Uterus (tissue), 4 donors: ENCODE results near the gene CDKN2AIP. TPM values are rescaled to one million over a fixed set of nuclear protein-coding genes. Genes with fewer than 3 reads are reported as not detected.

Source experiments
- DNase-seq, 2 donors: peaks; one replicate each; pipeline ENCODE4 v3.0.0-alpha.2; 2019 to 2020
- H3K27ac ChIP-seq, 2 donors: fragments of 200-600 bp; sonication (generic); 1 replicate in 1 of 2; 2 replicates in 1 of 2; pipeline ENCODE4 v1.5.1; 2016 to 2018
- H3K27me3 ChIP-seq, 2 donors: fragments of 200-600 bp; sonication (generic); one replicate each; pipeline ENCODE4 v1.5.1; 2018 to 2019; ENCODE audit warnings: control low read depth in 1 of 2
- H3K36me3 ChIP-seq, 2 donors: fragments of 200-600 bp; sonication (generic); one replicate each; pipeline ENCODE4 v1.5.1; 2019; ENCODE audit warnings: control low read depth in 1 of 2
- H3K4me1 ChIP-seq, 2 donors: fragments of 200-600 bp; sonication (generic); one replicate each; pipeline ENCODE4 v1.5.1; 2018 to 2019; ENCODE audit warnings: control low read depth in 1 of 2
- H3K4me3 ChIP-seq, 2 donors: fragments of 200-600 bp; sonication (generic); 1 replicate in 1 of 2; 2 replicates in 1 of 2; pipeline ENCODE4 v1.5.1; 2018 to 2019; ENCODE audit warnings: mild to moderate bottlenecking in 1 of 2
- H3K9me3 ChIP-seq, 2 donors: fragments of 200-600 bp; sonication (generic); one replicate each; pipeline ENCODE4 v1.5.1; 2019; ENCODE audit warnings: control low read depth in 1 of 2
- POLR2A ChIP-seq, 2 donors: fragments of 450-650 bp; IDR thresholded peaks; one replicate each; pipeline ENCODE4 v1.6.1; 2016; ENCODE audit warnings: antibody characterized with exemption in 2 of 2, mild to moderate bottlenecking in 1 of 2, moderate library complexity in 1 of 2
- intact Hi-C: fragments of 100-400 bp; cut with DNase I; formaldehyde crosslinking; loops from one replicate; pipeline ENCODE4 v1.15.1; 2023; ENCODE audit warnings: low total_unique reads
- total RNA-seq, 4 donors: library from RNA; depleted of rRNA in 3 of 4; stranded (reverse); fragments of >200 nt in 3 of 4; gene quantifications; one replicate each; pipeline versions ENCODE4 v1.1.0 to v1.2.4, GENCODE V29; 2014 to 2023
- TF ChIP-seq, protein P1 (sequence below), 4 experiments: fragments of 200-600 bp in 2 of 4; fragments of 450-650 bp in 2 of 4; sonication (generic) in 2 of 4; IDR thresholded peaks; one replicate each; pipeline ENCODE4 v1.5.1; 2016 to 2019; ENCODE audit warnings: antibody characterized with exemption in 4 of 4, mild to moderate bottlenecking in 2 of 4, moderate library complexity in 1 of 4
- donor health status: DM: yes; HTN: yes; CAD: no.

The CDKN2AIP gene
- total RNA-seq, 4 donors from 2014 or later: 18.5 to 37.1 (median 23.9) TPM

- Histone ChIP-seq H3K27ac (no peak overlapping the region), H3K4me1 (no peaks in the 10 kb centered on the region), H3K4me3 (no peak overlapping the region), H3K9me3 (no peaks in the 10 kb centered on the region), H3K27me3 (no peaks in the 10 kb centered on the region), H3K36me3 (no peaks in the 10 kb centered on the region)
- intact Hi-C loops: no loop called here
- no peak for DNase-seq
- no peak for TF ChIP-seq POLR2A (IDR thresholded peaks at IDR 0.05)
- TF ChIP-seq, protein P1, sequence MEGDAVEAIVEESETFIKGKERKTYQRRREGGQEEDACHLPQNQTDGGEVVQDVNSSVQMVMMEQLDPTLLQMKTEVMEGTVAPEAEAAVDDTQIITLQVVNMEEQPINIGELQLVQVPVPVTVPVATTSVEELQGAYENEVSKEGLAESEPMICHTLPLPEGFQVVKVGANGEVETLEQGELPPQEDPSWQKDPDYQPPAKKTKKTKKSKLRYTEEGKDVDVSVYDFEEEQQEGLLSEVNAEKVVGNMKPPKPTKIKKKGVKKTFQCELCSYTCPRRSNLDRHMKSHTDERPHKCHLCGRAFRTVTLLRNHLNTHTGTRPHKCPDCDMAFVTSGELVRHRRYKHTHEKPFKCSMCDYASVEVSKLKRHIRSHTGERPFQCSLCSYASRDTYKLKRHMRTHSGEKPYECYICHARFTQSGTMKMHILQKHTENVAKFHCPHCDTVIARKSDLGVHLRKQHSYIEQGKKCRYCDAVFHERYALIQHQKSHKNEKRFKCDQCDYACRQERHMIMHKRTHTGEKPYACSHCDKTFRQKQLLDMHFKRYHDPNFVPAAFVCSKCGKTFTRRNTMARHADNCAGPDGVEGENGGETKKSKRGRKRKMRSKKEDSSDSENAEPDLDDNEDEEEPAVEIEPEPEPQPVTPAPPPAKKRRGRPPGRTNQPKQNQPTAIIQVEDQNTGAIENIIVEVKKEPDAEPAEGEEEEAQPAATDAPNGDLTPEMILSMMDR (IDR thresholded peaks at IDR 0.05): no peak
Observed at GRCh38 chr4:183408796-183409195, 35.6 kb upstream of the CDKN2AIP start.

DNA sequence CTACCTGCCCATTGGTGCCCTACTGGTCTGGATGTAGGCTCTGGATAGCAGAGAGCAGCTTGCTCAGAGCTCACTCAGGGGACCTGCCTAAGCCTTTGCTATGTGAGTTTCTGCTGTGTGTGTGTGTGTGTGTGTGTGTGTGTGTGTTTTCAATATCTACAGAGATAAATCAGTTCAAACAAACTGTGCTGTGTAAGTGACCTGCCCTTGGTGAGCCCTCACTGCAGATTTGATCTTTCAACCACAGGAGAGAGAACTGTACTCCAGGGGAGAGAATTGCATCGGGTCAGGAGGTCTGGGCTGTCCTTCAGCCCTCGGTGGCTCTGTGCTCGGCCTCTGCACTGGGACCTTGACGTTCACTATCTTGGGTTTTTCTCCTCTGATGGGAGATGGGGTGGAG, 35.0 kb upstream of the CDKN2AIP start:
- no peak overlapping the region for H3K4me3 ChIP-seq
- H3K27ac ChIP-seq: no peak overlapping the region
- no peaks in the 10 kb centered on the region for H3K4me1 ChIP-seq
- no peaks in the 10 kb centered on the region for H3K36me3 ChIP-seq
- H3K9me3 ChIP-seq: no peaks in the 10 kb centered on the region
- H3K27me3 ChIP-seq: no peaks in the 10 kb centered on the region
- intact Hi-C loops: no loop called here
- TF ChIP-seq POLR2A (IDR thresholded peaks at IDR 0.05): no peak
- TF ChIP-seq, protein P1 (IDR thresholded peaks at IDR 0.05): no peak
- no peak for DNase-seq

GRCh38 chr4:183409934-183410333, 34.5 kb upstream of the CDKN2AIP start:
- H3K4me3 ChIP-seq: no peak overlapping the region
- H3K27ac ChIP-seq: no peak overlapping the region
- TF ChIP-seq, protein P1 (IDR thresholded peaks at IDR 0.05): no peak
- intact Hi-C loops: no loop called here
- no peaks in the 10 kb centered on the region for H3K9me3 ChIP-seq
- no peaks in the 10 kb centered on the region for H3K4me1 ChIP-seq
- no peaks in the 10 kb centered on the region for H3K27me3 ChIP-seq
- no peak for DNase-seq
- no peaks in the 10 kb centered on the region for H3K36me3 ChIP-seq

GRCh38 chr4:183411291-183411861, 33.1 kb upstream of the CDKN2AIP start:
- Histone ChIP-seq H3K9me3 (no peaks in the 10 kb centered on the region), H3K4me3 (no peak overlapping the region), H3K4me1 (no peaks in the 10 kb centered on the region), H3K36me3 (no peaks in the 10 kb centered on the region), H3K27ac (no peak overlapping the region), H3K27me3 (no peaks in the 10 kb centered on the region)
- no peak for DNase-seq
- TF ChIP-seq, protein P1 (IDR thresholded peaks at IDR 0.05): no peak
- TF ChIP-seq POLR2A (IDR thresholded peaks at IDR 0.05): no peak
- intact Hi-C loops: no loop called here

DNA sequence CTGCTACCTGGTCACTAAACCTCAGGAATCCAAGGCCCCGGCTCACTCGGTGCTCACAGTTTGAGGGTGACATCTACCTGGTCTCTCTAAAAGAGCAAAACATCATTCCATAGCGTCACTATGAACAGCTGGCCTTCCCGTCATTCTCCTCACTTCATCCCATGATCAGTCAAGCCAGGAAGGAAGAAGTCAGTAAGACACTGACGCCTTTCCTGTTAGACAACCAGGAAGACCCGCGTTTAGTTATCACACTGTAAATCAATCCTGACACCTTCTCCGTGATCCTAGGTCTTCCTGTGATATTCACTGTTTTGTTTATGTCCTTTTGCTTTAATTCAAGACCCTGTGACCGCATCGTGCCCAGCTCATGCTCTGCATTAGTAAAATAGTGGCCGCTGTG, 31.6 kb upstream of the CDKN2AIP start:
- Histone ChIP-seq H3K36me3 (no peaks in the 10 kb centered on the region), H3K4me1 (no peaks in the 10 kb centered on the region), H3K27ac (no peak overlapping the region), H3K27me3 (no peaks in the 10 kb centered on the region), H3K4me3 (no peak overlapping the region), H3K9me3 (no peaks in the 10 kb centered on the region)
- intact Hi-C loops: no loop called here
- no peak for DNase-seq
- TF ChIP-seq POLR2A (IDR thresholded peaks at IDR 0.05): no peak
- TF ChIP-seq, protein P1 (IDR thresholded peaks at IDR 0.05): no peak
